HK-2 (cell line): ENCODE measurements around the gene MAGEA4.
"Not testable (repeated sequence)": the region's sequence is repeated elsewhere in the genome, so short reads cannot be mapped to it uniquely, and the experiment has no call there.

Experiments
- DNase-seq: peaks from one replicate; pipeline ENCODE4 v3.0.0-alpha.2; 2018; ENCODE audit not compliant: unreplicated experiment

The MAGEA4 gene, protein sequence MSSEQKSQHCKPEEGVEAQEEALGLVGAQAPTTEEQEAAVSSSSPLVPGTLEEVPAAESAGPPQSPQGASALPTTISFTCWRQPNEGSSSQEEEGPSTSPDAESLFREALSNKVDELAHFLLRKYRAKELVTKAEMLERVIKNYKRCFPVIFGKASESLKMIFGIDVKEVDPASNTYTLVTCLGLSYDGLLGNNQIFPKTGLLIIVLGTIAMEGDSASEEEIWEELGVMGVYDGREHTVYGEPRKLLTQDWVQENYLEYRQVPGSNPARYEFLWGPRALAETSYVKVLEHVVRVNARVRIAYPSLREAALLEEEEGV

DNA sequence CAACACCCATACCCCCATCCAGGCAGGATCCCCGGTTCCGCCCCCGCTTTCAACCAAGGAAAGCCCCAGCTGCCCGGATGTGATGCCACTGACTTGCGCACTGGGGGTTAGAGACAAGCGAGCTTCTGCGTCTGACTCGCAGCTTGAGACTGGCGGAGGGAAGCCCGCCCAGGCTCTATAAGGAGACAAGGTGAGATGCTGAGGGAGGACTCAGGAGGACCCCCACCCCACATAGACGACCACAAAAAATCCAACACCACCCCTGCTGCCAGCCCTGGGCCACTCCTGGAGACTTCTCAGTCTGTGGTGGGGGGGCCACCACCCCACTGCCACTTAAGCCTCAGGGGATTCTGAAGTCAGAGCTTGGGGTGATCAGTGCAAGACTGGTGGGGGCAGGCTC is at the start of gene MAGEA4:
Gene MAGEA4 (plus strand): TSS at position 110 of the 400 bp plus-strand sequence. CDS start 10,776 bp downstream, outside the sequence.
- no peak for DNase-seq

DNA sequence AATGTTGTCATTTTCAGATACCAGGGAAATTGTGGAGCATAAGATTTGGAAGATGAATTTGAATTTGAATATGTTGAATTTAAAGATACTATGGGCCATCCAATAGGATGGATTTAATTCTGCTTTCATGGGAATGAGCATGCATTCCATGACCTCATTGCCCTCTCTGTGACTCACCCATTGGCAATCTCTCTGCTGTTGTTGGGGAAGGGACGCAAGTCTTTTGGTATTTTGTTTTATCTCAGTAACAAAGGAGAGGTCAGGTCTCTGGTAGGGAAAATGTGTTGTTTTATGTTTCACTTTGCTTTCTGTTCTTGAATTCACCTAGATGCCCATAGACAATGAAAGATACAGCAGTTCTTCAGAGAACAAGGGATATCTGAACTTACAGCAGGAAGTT is 42.1 kb upstream of the MAGEA4 start:
- DNase-seq: no peak

DNA sequence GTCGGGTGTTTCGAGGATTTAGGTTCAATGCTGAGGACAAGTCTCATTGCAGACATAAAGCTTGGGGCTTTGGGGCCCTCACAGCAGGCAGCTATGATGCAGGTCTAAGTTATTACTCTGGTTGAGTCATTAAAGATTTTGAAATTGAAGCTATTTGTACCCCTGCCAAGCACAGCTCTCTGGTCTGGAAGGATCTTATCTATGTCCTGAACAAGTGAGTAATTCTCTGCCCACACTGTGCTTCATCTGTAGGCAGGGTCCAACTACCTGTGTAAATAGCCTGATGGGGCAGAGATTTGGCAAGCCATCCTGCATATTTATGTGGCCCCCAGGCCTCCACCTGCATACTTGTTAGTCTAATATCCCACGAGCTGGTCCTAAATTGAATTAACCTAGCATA is 41.4 kb upstream of the MAGEA4 start:
- DNase-seq: no peak

DNA sequence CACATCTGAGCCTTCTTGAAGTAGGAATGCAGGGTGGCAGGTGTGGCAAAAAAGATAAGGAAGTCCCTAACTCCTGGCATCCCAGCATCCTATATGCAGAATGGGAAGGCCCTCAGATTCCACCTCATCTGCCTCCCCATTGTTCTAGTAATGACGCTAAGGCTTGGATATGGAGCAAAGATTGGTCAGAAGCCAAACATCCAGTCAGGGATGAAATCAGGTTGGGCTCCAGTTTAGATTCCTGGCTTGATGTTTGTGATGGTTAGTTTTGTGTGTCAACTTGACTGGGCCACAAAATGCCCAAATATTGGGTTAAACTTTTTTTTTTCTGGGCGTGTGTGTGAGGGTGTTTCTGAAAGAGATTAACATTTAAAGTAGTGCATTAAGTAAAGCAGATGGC is 39.6 kb upstream of the MAGEA4 start:
- no peak for DNase-seq

- no peak for DNase-seq
Measured at GRCh38 chrX:151875270-151876026, 37.2 kb upstream of the MAGEA4 start.

GRCh38 chrX:151878574-151878973 is 34.1 kb upstream of the MAGEA4 start:
- no peak for DNase-seq

- DNase-seq: no peak
Measured at GRCh38 chrX:151879856-151880255, 32.8 kb upstream of the MAGEA4 start.

GRCh38 chrX:151880895-151881294 is 31.8 kb upstream of the MAGEA4 start:
- DNase-seq: no peak

DNA sequence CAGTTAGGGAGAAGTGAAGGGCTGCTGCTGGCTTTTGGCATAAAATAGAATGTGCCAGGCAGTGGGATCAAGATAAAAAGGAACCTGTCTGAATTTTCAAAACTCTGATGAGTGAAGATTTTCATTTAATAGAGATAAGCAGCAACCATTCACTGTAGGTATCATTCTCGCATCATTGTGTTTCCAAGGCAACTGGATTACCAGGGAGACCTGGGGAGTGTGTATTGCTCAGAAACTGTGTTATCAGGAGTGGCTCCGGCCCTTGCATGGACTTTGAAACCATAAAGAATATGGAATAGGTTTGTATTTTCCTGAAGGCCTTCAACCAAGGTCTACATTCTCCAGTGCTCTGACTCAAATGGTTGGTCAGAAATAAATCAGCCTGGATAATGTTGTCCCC is 23.3 kb upstream of the MAGEA4 start:
- DNase-seq: no peak

- no peak for DNase-seq
Measured at GRCh38 chrX:151896734-151897474, 15.8 kb upstream of the MAGEA4 start.

- no peak for DNase-seq
Measured at GRCh38 chrX:151899622-151900021, 13.1 kb upstream of the MAGEA4 start.

- DNase-seq: no peak
Measured at GRCh38 chrX:151901826-151902225, 10.9 kb upstream of the MAGEA4 start.

DNA sequence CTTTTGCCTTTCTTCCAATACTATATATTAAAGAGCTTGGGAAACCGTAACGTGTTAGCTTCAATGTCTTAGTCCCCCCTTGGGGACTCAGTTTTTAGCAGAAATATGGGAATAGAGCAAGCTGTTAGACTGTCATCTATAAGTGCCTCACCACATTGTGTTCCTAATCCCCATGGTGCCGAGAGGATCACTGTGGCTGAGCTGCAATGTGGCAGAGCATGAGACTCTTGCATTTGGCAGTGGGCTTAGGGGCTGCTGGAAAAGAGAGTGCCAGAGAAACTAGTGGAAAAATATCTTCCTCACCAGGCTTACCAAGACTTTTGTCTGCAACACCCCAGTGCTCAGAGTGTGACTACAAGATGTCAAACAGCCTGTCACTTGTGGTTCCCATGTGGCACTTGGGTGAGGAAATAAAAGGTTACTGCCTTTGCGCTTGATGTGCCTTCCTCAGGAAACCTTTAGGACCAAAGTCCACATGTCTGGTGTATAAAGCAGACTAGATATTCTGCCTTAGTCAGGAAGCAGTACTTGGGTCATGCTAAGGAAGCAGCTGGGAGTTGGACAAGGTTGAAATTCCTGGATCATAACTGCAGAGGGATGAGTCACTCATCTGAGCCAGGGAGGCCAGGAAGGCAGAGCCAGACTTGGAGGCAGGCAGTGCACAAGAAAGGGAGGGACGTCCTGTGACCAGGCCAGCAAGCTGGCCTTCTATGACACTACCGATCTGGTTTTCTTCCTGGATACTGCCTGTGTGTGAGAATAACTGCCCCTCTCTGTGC is 9.7 kb upstream of the MAGEA4 start:
- peak; percentile 48 for DNase-seq

GRCh38 chrX:151904989-151905388 is 7.7 kb upstream of the MAGEA4 start:
- no peak for DNase-seq

DNA sequence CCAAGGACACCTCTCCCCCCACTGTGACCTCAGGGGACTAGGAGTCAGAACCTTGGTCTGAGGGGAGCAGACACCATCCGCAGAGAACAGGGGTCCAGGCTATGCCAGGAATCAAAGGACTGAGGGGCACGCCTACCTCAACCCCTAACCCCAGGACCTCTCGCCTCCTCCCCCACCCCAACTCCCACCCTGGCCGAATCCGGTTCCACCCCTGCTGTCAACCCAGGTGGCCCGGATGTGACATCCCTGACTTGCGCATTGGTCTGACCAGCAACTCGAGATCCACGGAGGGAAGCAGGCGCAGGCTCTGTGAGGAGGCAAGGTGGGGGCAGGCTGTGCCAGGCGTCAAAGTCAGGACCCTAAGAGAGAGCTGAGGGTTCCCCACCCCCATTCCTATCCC is 468 bp upstream of the MAGEA4 start:
- no peak for DNase-seq

GRCh38 chrX:151918736-151919135 is 6.0 kb downstream of the MAGEA4 start:
- DNase-seq: not testable (repeated sequence)

DNA sequence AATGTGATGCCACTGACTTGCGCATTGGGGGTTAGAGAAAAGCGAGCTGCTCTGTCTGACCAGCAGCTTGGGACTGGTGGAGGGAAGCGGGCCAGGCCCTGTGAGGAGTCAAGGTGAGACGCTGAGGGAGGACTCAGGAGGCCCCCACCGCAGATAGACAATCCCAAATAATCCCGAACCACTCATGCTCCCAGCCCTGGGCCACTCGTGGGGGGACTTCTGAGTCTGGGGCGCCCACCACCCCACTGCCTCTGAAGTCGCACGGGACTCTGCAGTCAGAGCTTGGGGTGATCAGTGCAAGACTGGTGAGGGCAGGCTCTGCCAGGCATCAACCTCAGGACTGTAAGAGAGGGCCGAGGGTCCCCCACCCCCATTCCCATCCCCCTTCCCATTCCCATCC is 6.9 kb downstream of the MAGEA4 start:
- DNase-seq: no peak

GRCh38 chrX:151920101-151920500 is 7.4 kb downstream of the MAGEA4 start:
- DNase-seq: no peak

DNA sequence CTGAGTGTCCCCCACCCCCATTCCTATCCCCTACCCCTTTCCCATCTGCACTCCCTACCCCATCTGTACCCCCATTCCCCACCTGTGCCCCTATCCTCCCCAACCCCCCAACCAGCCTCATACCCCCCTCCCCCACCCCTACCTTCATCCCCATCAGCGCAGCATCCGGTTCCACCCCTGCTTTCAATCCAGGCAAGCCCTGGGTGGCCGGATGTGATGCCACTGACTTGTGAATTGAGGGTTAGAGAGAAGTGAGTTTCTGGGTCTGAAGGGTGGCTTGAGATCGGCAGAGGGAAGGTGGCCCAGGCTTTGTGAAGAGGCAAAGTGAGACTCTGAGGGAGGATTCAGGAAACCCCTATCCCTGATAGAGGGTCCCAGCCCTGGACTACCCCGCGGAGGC is 7.8 kb downstream of the MAGEA4 start:
- DNase-seq: no peak

GRCh38 chrX:151921292-151921691 is 8.6 kb downstream of the MAGEA4 start:
- DNase-seq: no peak

DNA sequence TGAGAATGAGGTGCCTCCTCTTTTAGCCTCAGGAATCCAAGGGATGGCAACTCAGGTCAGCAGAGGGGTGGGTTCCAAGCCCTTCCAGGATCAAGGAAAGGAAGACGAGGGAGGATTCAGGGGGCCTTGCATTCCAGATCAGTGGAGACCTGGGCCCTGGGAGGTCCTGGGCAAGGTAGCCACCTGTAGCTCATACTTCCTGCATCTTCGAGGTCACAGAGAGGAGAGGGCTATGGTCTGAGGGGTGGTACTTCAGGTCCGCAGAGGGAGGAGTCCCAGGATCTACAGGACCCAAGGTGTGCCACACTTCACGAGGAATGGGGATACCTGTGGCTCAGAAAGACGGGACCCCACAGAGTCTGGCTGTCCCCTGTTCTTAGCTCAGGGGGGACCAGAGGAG is 9.2 kb downstream of the MAGEA4 start:
- DNase-seq: no peak

DNA sequence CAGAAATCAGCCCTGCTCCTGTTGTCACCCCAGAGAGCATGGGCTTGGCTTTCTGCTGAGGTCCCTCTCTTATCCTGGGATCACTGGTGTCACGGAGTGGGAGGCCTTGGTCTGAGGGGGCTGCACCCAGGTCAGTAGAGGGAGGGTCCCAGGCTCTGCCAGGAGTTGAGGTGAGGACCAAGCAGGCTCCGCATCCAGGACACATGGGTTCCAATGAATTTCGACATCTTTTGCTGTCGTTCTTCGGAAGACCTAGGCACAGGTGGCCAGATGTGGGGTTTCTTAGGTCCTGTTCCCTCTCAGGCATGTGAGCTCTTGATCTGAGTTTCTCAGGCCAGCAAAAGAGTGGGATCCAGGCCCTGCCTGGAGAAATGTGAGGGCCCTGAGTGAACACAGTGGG is 10.0 kb downstream of the MAGEA4 start:
- no peak for DNase-seq
